GM18858 (cell line): ENCODE measurements around the gene CRIM1.

Source experiments
- ATAC-seq: cut with Tn5 transposase; IDR thresholded peaks from one replicate; pipeline ENCODE4 v1.9.1; 2021; ENCODE audit not compliant: unreplicated experiment

Gene CRIM1

GRCh38 chr2:36544638-36545338 lies 189.2 kb downstream of the CRIM1 start:
- ATAC-seq, result no peak

DNA sequence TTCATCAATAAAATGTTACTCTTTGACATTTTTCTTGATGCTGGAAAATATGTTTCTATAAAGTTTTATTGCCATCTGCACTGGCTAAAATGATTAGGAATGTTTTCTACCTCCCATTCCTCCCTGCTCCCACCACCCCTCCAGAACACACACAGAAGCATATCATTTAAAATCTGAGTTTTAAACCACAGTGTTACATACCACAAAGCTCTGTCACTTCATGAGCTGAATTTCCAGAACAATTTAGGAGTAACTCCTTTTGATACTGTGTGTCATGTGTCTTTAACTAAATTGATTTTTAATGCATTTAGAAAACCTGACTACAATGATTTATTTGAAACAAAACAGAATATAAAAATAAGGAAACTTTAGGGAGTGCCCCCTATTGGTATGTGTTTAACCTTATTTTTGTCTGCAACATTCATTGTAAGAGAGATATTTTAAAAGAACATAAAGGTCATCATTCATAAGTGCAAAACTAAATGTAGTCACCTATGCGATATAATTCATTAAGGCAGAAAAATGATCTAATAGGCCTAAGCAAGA lies 190.4 kb downstream of the CRIM1 start:
- no peak for ATAC-seq

DNA sequence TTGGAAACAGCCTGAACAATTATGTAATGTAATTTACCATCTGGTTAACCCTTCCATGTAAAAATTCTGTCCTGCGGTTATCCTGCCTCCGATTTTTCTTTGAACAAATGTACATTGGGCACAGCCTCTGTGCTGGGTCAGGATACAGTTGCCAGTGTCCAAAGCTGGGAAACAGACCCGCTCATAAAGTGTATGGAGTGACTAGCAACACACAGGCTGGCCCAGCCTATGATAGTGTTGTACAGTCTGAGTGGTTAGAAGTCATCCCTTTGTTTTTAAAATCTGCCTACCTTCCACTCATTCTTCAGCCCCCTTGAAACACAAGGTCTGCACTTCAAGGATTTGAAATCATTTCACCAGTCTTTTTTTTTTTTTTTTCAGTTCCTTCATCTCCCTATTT lies 192.3 kb downstream of the CRIM1 start:
- no peak for ATAC-seq

GRCh38 chr2:36549165-36549574 lies 193.6 kb downstream of the CRIM1 start:
- ATAC-seq, result no peak

GRCh38 chr2:36550006-36550405 lies 194.4 kb downstream of the CRIM1 start:
- no peak for ATAC-seq

- ATAC-seq, result no peak
These were observed 198.1 kb downstream of the CRIM1 start for GRCh38 chr2:36553683-36554082.

DNA sequence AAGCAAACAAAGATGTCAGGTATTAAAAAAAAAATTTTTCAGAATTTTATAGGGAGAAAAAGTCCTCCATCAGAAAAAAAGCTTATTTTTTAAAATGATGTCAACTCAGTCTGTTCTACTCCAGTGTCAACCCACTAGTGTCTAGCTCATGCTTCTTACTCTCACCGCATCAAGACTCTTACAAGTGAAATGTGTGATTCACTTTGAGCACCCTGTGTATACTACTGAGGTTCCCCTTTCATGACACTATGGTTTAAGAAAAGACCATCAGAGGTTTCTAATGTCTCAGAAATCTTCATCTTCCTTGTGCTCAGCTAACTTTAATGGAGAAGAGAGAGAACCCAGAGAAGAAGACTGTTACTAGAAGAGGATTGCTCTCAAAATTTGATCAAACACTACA lies 199.0 kb downstream of the CRIM1 start:
- ATAC-seq, result no peak

DNA sequence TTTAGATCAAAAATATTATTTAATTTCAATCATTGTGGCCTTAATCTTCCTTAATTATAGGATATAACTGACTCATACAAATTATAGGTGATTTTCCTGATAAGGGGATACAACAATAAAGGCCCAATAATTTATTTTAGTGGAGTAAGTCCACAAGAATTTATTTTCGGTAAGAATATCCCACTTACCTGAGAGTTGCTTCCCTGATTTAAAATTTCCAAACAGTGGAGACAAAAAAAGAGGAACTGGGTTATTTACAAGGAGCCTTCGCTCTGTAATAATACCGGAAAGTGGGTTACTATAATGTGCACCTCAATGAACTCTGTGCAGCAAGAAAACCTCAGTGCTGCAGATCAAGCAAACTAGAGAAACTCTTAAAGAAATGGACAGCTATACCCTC lies 200.2 kb downstream of the CRIM1 start:
- no peak for ATAC-seq

- ATAC-seq, result no peak
These were observed 201.3 kb downstream of the CRIM1 start for GRCh38 chr2:36556842-36557241.

- ATAC-seq, result no peak
These were observed 203.8 kb downstream of the CRIM1 start for GRCh38 chr2:36559221-36559942.

DNA sequence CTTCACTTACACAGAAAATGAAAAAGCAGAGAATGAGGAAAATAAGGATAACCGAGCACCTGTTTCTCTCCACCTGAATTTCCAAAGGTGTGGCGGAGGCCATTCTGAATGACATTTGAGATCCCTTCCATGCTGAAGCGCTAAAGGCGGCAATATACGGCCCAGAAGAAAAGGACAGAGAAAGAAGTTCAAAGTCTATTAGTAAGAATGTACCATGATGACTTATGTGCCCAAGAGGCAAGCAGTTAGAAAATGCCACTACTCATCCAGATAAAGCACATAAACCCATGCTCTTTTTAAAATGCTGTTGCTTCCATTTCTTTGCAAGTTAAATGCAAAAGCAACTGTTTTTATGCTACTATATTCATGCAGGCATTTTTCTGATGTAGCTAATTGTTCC lies 205.1 kb downstream of the CRIM1 start:
- ATAC-seq, result no peak

- ATAC-seq, result no peak
These were observed 205.8 kb downstream of the CRIM1 start for GRCh38 chr2:36561237-36561944.

- no peak for ATAC-seq
These were observed 206.7 kb downstream of the CRIM1 start for GRCh38 chr2:36562240-36562639.

DNA sequence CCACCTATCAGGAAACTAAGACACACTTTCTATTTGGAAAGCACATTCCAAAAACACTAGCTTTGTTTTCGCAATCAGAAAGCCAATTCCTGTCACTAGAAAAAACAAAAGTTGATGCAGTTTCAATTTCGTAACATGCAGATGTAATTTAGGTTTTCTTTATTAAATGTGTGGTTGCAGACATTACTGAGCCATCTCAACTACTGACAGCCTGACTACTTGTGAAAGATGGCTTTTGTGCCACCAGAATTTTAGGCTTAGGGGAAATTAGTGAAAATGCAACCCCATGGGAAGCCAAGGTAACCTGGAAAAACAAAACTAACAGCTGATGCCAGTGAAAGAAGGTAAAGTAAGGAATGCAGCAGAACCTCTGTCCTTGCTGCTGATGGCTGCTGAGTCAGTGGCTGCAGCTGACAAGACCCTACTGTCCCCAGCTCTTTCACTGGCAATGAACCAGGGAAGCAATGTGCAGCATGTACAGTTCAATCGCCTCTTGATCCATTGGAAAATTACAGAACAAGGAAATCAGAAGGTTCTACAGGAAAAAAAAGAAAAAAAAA lies 207.5 kb downstream of the CRIM1 start:
- no peak for ATAC-seq

DNA sequence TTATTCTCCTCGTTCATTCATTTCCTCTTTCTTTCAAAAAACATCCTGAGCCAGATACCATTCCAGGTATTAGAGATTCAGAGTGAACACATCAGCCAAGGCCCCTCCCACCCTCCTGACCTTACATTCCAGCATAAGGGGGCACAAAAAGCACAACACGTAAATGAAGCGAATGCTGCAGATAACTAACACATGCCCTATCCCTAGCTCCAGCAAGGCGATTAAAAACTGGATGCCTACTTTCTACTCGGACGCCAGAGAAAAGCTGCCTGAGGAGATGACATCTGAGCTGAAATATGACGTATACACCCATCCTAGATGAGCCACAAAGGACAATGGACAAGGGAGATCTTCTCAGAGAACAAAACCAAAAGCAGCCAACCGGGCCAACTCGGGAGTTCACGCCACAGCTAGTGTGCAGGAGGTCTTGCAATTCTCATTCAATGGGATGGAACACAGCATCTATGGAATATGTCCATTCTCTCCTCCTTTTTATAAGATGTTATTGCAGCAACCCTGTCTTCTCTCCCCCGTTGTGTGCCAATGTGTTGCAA lies 208.9 kb downstream of the CRIM1 start:
- ATAC-seq, result no peak

- ATAC-seq, result no peak
These were observed 210.1 kb downstream of the CRIM1 start for GRCh38 chr2:36565712-36566111.

- ATAC-seq, result no peak
These were observed 211.3 kb downstream of the CRIM1 start for GRCh38 chr2:36566887-36567286.

DNA sequence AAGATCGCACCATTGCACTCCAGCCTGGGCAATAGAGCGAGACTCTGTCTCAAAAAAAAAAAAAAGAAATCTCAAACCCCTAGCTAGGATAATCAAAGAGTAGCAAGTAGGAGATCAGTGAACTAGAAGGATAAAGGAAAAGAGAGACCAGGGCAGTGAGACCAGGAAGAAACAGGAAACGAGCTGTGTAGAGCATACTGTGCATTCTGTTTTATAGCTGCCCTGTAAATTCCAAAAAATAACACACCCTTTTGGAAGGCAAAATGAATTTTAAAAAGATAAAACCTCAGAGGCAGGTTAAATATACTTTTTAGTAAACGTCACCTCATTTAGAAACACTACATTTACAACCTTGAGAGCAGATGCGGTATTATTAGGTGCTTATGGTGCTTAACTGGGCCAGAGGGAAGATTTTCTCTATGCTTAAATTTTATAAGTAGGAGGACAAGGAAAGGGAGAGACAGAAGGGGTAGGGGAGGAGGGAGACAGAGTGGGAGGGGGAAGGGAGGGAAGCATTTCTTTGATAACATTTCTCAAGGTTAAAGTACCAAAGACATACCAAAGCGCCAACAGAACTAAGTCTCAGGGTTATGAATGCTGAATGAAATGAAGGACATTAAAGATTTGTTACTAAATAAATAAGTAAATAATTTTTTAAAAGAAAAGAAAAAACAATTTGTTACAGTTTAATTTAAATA lies 212.3 kb downstream of the CRIM1 start:
- no peak for ATAC-seq

DNA sequence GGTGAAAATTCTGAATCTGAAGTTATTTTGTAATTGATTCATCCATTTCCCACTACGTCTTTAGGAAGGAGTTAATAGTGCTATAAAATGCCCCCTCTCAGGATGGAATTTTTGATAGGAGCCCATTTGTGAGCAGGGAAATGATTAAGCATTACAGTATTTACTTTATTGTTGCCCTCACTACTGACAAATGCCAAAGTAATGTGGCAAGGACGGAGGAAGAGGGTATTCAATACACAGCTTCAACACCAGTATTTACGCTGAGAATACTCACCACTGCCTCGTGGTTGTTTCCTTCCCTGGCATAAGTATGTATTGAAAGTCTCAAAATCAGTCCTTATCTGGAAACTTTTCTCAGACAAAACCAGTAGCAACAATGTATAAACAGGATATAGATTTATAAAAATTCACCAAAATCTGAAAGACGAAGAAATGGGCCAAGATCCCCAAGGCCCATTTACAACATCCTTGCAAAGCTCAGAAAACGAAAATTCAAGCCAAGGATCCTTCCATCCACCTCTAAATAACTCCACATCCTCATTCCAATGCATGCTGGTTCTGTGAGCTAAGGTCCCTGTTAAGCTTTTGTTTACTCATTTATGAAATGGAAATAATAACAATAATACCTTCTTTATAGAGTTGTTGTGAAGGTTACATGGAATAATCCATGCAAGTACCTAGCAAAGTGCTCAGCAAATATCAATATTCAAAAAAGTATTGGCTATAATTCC lies 213.1 kb downstream of the CRIM1 start:
- no peak for ATAC-seq
